Lower leg skin (tissue), 3 donors: ENCODE results near the gene DDX56.

Source experiments
- CTCF ChIP-seq, 3 donors: fragments of 450-650 bp; IDR thresholded peaks; one replicate each; pipeline ENCODE4 v1.5.1; 2016; ENCODE audit warnings: antibody characterized with exemption in 3 of 3, mild to moderate bottlenecking in 3 of 3, moderate library complexity in 2 of 3
- POLR2A ChIP-seq, 2 donors: fragments of 450-650 bp; IDR thresholded peaks; one replicate each; pipeline ENCODE4 v1.6.1; 2016 to 2017; ENCODE audit warnings: antibody characterized with exemption in 2 of 2, mild to moderate bottlenecking in 1 of 2, moderate library complexity in 1 of 2

- TF ChIP-seq CTCF (IDR thresholded peaks at IDR 0.05) (no peak), POLR2A (IDR thresholded peaks at IDR 0.05) (no peak)
Observed at GRCh38 chr7:44616545-44616944, 42.8 kb upstream of the DDX56 start.
